SU-DHL-6 (cell line): ENCODE results near the gene FDPS.

ENCODE experiments used
- H2AFZ ChIP-seq: fragments of 200-600 bp; sonication (generic); 2 replicates; pipeline ENCODE4 v1.6.1; 2014; ENCODE audit warnings: low read depth, mild to moderate bottlenecking, moderate library complexity, mixed read lengths, antibody characterized with exemption, low read length; ENCODE audit not compliant: severe bottlenecking
- H3F3A ChIP-seq: fragments of 200-600 bp; shearing (Covaris generic); 2 replicates; pipeline ENCODE4 v1.6.0; 2016; ENCODE audit warnings: antibody characterized with exemption, mild to moderate bottlenecking; ENCODE audit not compliant: insufficient read depth
- H3K27ac ChIP-seq: fragments of 200-600 bp; sonication (generic); 2 replicates; pipeline ENCODE4 v1.5.1; 2016; ENCODE audit warnings: low read depth, mild to moderate bottlenecking, low read length, moderate library complexity, mixed read lengths
- H3K27me3 ChIP-seq: fragments of 200-600 bp; sonication (generic), shearing (Covaris generic); 2 replicates; pipeline ENCODE4 v1.6.0; 2014; ENCODE audit warnings: mild to moderate bottlenecking, low read length
- H3K36me3 ChIP-seq: fragments of 200-600 bp; sonication (generic); 2 replicates; pipeline ENCODE4 v1.6.1; 2014; ENCODE audit warnings: mild to moderate bottlenecking, low read length, mixed read lengths
- H3K4me2 ChIP-seq: fragments of 300-600, 200-600 bp; shearing (Covaris generic), sonication (generic); 2 replicates; pipeline ENCODE4 v1.6.0; 2014; ENCODE audit warnings: low read length, low read depth, mild to moderate bottlenecking; ENCODE audit not compliant: poor library complexity, severe bottlenecking
- H3K4me3 ChIP-seq: fragments of 200-600 bp; sonication (generic); 2 replicates; pipeline ENCODE4 v1.5.1; 2014; ENCODE audit warnings: antibody characterized with exemption, low read length, mild to moderate bottlenecking, mixed read lengths; ENCODE audit not compliant: insufficient read depth, poor library complexity, severe bottlenecking
- H3K79me2 ChIP-seq: fragments of 200-600 bp; sonication (generic); 2 replicates; pipeline ENCODE4 v1.6.1; 2014; ENCODE audit warnings: mild to moderate bottlenecking, low read length, moderate library complexity; ENCODE audit not compliant: insufficient read depth
- H3K9ac ChIP-seq: fragments of 200-600 bp; sonication (generic); 2 replicates; pipeline ENCODE4 v1.7.0; 2014; ENCODE audit warnings: mild to moderate bottlenecking, low read length
- H3K9me2 ChIP-seq: fragments of 200-600 bp; sonication (generic); replicated peaks from 2 replicates; pipeline ENCODE4 v1.6.1; 2014; ENCODE audit warnings: low read length; ENCODE audit not compliant: insufficient read depth
- H3K9me3 ChIP-seq: fragments of 200-600 bp; sonication (generic); 2 replicates; pipeline ENCODE4 v1.6.1; 2014; ENCODE audit warnings: low read length, mixed read lengths; ENCODE audit not compliant: insufficient read depth
- H4K20me1 ChIP-seq: fragments of 200-600 bp; sonication (generic); 2 replicates; pipeline ENCODE4 v1.6.1; 2014; ENCODE audit warnings: low read depth, mild to moderate bottlenecking, antibody characterized with exemption, low read length, moderate library complexity, mixed read lengths
- CTCF ChIP-seq: fragments of 200-600 bp; sonication (generic); IDR thresholded peaks from one replicate; pipeline ENCODE4 v1.5.1; 2017; ENCODE audit warnings: antibody characterized with exemption, mild to moderate bottlenecking, low read length, moderate library complexity; ENCODE audit not compliant: insufficient read depth, poor library complexity, severe bottlenecking
- EZH2phosphoT487 ChIP-seq: fragments of 200-600 bp; sonication (generic), shearing (Covaris generic); conservative IDR thresholded peaks from 2 replicates; pipeline ENCODE4 v1.6.1; 2018; ENCODE audit warnings: mild to moderate bottlenecking, antibody characterized with exemption, low read length, moderate library complexity, mixed read lengths

Gene FDPS

GRCh38 chr1:155295942-155296267 is 12.8 kb upstream of the FDPS start:
- H2AFZ ChIP-seq = no peak overlapping the region
- no peaks in the 10 kb centered on the region for H3F3A ChIP-seq
- H3K4me3 ChIP-seq = no peak overlapping the region
- H3K9me3 ChIP-seq = no peaks in the 10 kb centered on the region
- H3K9me2 ChIP-seq = no peaks in the 10 kb centered on the region
- no peaks in the 10 kb centered on the region for H3K79me2 ChIP-seq
- H3K9ac ChIP-seq = no peak overlapping the region
- no peak overlapping the region for H3K27ac ChIP-seq
- no peaks in the 10 kb centered on the region for H3K36me3 ChIP-seq
- TF ChIP-seq EZH2phosphoT487 = no peak
- TF ChIP-seq CTCF = no peak
- H4K20me1 ChIP-seq = no peaks in the 10 kb centered on the region
- no peak overlapping the region for H3K4me2 ChIP-seq
- H3K27me3 ChIP-seq = no peaks in the 10 kb centered on the region

DNA sequence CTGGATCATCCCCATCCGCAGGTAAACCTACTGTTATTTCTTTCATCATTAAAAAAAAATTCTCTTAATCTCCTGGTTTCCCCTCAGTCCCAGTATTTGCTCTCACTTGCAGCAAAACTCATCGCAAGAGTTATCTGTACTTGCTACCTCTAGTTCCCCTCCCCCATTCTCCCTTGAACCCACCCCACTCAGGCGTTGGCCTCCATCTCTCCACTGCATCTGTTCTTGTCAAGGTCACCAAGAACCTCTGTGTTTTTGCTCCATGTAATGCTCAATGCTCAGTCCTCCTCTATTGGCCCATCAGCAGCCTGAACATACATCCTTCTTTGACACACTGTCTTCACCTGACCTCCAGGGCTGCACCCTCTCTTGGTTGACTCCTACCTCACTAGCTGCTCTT is 12.0 kb upstream of the FDPS start:
- Histone ChIP-seq H3K27ac (no peak overlapping the region), H3F3A (no peaks in the 10 kb centered on the region), H4K20me1 (no peaks in the 10 kb centered on the region), H3K4me3 (no peak overlapping the region), H2AFZ (no peak overlapping the region), H3K36me3 (no peaks in the 10 kb centered on the region), H3K9ac (no peak overlapping the region), H3K9me3 (no peaks in the 10 kb centered on the region), H3K79me2 (no peaks in the 10 kb centered on the region), H3K4me2 (no peak overlapping the region), H3K9me2 (no peaks in the 10 kb centered on the region), H3K27me3 (no peaks in the 10 kb centered on the region)
- TF ChIP-seq EZH2phosphoT487 (no peak), CTCF (no peak)

- H3K9ac ChIP-seq = peak overlapping the region; percentile 7; the same call in 1 of the 2 replicates
Measured at GRCh38 chr1:155297384-155297783, 11.3 kb upstream of the FDPS start.

More at GRCh38 chr1:155297384-155297783, 11.3 kb upstream of the FDPS start:
- H3K36me3 ChIP-seq = no peaks in the 10 kb centered on the region
- no peaks in the 10 kb centered on the region for H3K9me2 ChIP-seq
- TF ChIP-seq EZH2phosphoT487 (no peak), CTCF (no peak)
- peak overlapping the region; percentile 12 for H2AFZ ChIP-seq
- peak overlapping the region; percentile 35 for H3K4me2 ChIP-seq
- H3K27me3 ChIP-seq = no peaks in the 10 kb centered on the region
- no peak overlapping the region for H3K4me3 ChIP-seq
- no peaks in the 10 kb centered on the region for H3K79me2 ChIP-seq
- H3K9me3 ChIP-seq = no peaks in the 10 kb centered on the region
- no peaks in the 10 kb centered on the region for H3F3A ChIP-seq
- H3K27ac ChIP-seq = peak overlapping the region; percentile 42; the same call in 1 of the 2 replicates
- H4K20me1 ChIP-seq = no peaks in the 10 kb centered on the region
